Thyroid gland (tissue), 4 donors: ENCODE data around the gene SGCA. TPM values are rescaled to one million over a fixed set of nuclear protein-coding genes. Genes with fewer than 3 reads are reported as not detected.

Experiments
- DNase-seq, 2 donors: peaks; one replicate each; pipeline ENCODE4 v3.0.0-alpha.2; 2019
- H3K27ac ChIP-seq, 3 donors: fragments of 200-600 bp; sonication (generic); 1 replicate in 2 of 3; 2 replicates in 1 of 3; pipeline ENCODE4 v1.5.1; 2016 to 2019; ENCODE audit warnings: mild to moderate bottlenecking in 1 of 3, moderate library complexity in 1 of 3
- H3K27me3 ChIP-seq: fragments of 200-600 bp; sonication (generic); one replicate; pipeline ENCODE4 v1.5.1; 2019
- H3K36me3 ChIP-seq, 2 donors: fragments of 200-600 bp; sonication (generic); one replicate each; pipeline ENCODE4 v1.5.1; 2016 to 2019
- H3K4me1 ChIP-seq, 2 donors: fragments of 200-600 bp; sonication (generic); one replicate each; pipeline ENCODE4 v1.5.1; 2017 to 2019
- H3K4me3 ChIP-seq, 3 donors: fragments of 200-600 bp; sonication (generic); replicated peaks in 1 of 3; 1 replicate in 2 of 3; 2 replicates in 1 of 3; pipeline ENCODE4 v1.5.1; 2016; ENCODE audit warnings: mild to moderate bottlenecking in 1 of 3
- H3K9me3 ChIP-seq: fragments of 200-600 bp; sonication (generic); one replicate; pipeline ENCODE4 v1.5.1; 2017
- POLR2A ChIP-seq, 2 donors: fragments of 450-650 bp; IDR thresholded peaks; one replicate each; pipeline ENCODE4 v1.6.1; 2017; ENCODE audit warnings: antibody characterized with exemption in 2 of 2, mild to moderate bottlenecking in 2 of 2, moderate library complexity in 1 of 2
- WGBS, 2 donors: methylation state at CpG; one replicate each; pipeline ENCODE4 v1.1.5; 2017; 5-methylcytosine and 5-hydroxymethylcytosine counted together
- intact Hi-C: fragments of 100-400 bp; cut with DNase I; formaldehyde crosslinking; loops from one replicate; pipeline ENCODE4 v1.15.1; 2023
- total RNA-seq, 4 donors: library from RNA; depleted of rRNA; stranded (reverse); fragments of >200 nt; gene quantifications; one replicate each; pipeline ENCODE4 v1.2.3, GENCODE V29; 2016
- TF ChIP-seq, protein P1 (sequence below), 6 experiments: fragments of 200-600 bp in 3 of 6; fragments of 450-650 bp in 3 of 6; sonication (generic) in 3 of 6; IDR thresholded peaks; one replicate each; pipeline ENCODE4 v1.5.1; 2016 to 2019; ENCODE audit warnings: antibody characterized with exemption in 6 of 6, mild to moderate bottlenecking in 2 of 6, inconsistent platforms in 1 of 6, moderate library complexity in 1 of 6

SGCA gene
- total RNA-seq, 4 donors from 2014 or later: 2.0 TPM; not detected in 3

- TF ChIP-seq, protein P1, sequence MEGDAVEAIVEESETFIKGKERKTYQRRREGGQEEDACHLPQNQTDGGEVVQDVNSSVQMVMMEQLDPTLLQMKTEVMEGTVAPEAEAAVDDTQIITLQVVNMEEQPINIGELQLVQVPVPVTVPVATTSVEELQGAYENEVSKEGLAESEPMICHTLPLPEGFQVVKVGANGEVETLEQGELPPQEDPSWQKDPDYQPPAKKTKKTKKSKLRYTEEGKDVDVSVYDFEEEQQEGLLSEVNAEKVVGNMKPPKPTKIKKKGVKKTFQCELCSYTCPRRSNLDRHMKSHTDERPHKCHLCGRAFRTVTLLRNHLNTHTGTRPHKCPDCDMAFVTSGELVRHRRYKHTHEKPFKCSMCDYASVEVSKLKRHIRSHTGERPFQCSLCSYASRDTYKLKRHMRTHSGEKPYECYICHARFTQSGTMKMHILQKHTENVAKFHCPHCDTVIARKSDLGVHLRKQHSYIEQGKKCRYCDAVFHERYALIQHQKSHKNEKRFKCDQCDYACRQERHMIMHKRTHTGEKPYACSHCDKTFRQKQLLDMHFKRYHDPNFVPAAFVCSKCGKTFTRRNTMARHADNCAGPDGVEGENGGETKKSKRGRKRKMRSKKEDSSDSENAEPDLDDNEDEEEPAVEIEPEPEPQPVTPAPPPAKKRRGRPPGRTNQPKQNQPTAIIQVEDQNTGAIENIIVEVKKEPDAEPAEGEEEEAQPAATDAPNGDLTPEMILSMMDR (IDR thresholded peaks at IDR 0.05): no peak
- TF ChIP-seq POLR2A (IDR thresholded peaks at IDR 0.05): no peak
- Histone ChIP-seq H3K4me1 (peaks cover 24 to 33% of the 10 kb centered on the region in 2 donors), H3K4me3 (no peak overlapping the region), H3K27ac (no peak overlapping the region), H3K27me3 (no peaks in the 10 kb centered on the region), H3K9me3 (no peaks in the 10 kb centered on the region), H3K36me3 (peaks cover 42 to 48% of the 10 kb centered on the region in 2 donors)
- no peak for DNase-seq
- intact Hi-C loops: no loop called here
- 91 to 95% methylated on average over 17 of the region's 20 CpGs for WGBS, 2 donors
Observed at GRCh38 chr17:50143461-50144176, 22.2 kb upstream of the SGCA start.

- Histone ChIP-seq H3K27ac (no peak overlapping the region), H3K36me3 (peaks cover 35 to 41% of the 10 kb centered on the region in 2 donors), H3K9me3 (no peaks in the 10 kb centered on the region), H3K4me3 (no peak overlapping the region), H3K27me3 (no peaks in the 10 kb centered on the region), H3K4me1 (peaks cover 32 to 33% of the 10 kb centered on the region in 2 donors)
- DNase-seq: no peak
- intact Hi-C loops: no loop called here
- TF ChIP-seq, protein P1 (IDR thresholded peaks at IDR 0.05): no peak
- TF ChIP-seq POLR2A (IDR thresholded peaks at IDR 0.05): no peak
- 81 to 82% methylated on average over 6 of the region's 6 CpGs for WGBS, 2 donors
Observed at GRCh38 chr17:50144355-50144754, 21.4 kb upstream of the SGCA start.

DNA sequence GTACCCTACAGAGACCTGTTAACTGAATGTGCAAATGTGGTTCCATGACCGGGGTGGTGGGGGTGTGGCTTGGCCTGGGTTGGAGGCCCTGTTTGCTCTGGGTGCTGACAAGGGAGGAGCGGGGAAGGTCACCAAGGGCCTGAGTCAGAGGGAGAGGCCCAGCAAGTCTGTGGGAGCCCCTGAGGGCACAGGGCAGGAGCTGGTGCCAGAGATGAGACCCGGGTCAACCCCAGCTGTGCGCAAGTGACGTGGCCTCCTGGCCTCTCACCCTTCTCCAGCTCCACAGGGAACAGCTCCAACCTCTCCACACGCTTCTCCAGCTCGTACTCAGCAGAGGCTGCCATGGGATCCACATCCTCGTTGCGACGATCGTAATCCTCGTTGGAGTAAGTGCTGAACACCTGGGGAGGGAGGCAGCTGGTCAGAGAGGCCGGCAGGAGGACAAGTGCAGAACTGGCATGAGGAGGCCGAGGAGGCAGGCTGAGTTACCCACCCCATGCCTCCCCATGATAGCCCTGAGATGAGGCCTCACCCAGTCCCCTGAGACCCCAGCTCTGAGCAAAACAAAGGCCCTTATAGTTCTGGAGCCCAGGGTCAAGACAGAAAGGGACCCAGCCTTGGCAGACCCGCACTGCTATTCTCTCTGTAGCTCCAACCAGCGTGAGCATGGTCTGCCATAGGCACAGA is 20.8 kb upstream of the SGCA start:
- no peak overlapping the region for H3K27ac ChIP-seq
- peaks cover 32 to 33% of the 10 kb centered on the region in 2 donors for H3K4me1 ChIP-seq
- intact Hi-C loops: loop anchor here (5.0 kb wide), 1 partner anchor 33 kb away; no protein-coding TSS in a partner anchor
- no peak for DNase-seq
- no peaks in the 10 kb centered on the region for H3K9me3 ChIP-seq
- no peak for TF ChIP-seq POLR2A (IDR thresholded peaks at IDR 0.05)
- TF ChIP-seq, protein P1 (IDR thresholded peaks at IDR 0.05): no peak
- H3K27me3 ChIP-seq: no peaks in the 10 kb centered on the region
- H3K4me3 ChIP-seq: no peak overlapping the region
- peaks cover 30 to 37% of the 10 kb centered on the region in 2 donors for H3K36me3 ChIP-seq
- 72 to 87% methylated on average over 11 to 13 of the region's 16 CpGs for WGBS, 2 donors

DNA sequence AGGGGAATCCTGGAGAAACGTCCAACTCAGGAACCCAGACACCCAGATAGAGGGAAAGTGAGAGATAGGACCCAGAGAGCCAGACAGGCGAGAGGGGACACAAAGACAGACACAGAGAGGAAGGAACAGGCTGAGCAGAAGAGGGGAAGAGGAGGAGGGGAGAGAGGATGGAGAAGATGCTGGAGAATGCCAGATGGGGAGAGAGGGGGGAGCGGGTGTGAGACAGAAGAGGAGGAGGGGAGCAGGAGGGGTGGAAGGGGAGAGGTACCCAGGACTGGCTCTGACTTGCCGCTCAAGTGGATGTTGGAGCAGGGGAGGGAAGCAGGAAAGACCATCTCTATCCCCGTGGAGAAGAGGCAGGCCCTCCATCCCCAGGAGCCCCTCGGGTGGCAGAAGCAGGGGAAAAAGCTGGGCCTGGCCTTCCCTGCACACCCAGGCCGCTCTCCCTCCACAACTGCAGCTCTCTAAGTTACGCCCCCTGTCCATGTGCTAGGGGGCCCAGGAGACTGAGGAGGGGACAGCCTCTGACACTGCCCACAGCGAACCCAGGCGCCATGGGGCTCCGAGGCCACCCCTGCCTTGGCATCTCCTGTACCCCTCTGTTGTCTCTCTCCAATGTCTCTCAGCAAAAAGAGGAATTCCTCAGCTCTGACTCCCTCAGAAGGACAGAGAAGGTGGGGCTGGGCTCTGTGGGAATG is 20.1 kb upstream of the SGCA start:
- no peak overlapping the region for H3K4me3 ChIP-seq

More for the DNA sequence above, 20.1 kb upstream of the SGCA start:
- H3K36me3 ChIP-seq: peaks cover 28 to 30% of the 10 kb centered on the region in 2 donors
- TF ChIP-seq, protein P1 (IDR thresholded peaks at IDR 0.05): no peak
- TF ChIP-seq POLR2A (IDR thresholded peaks at IDR 0.05): no peak
- peaks cover 29 to 32% of the 10 kb centered on the region in 2 donors for H3K4me1 ChIP-seq
- H3K9me3 ChIP-seq: no peaks in the 10 kb centered on the region
- no peak overlapping the region for H3K27ac ChIP-seq
- WGBS, 2 donors: 68 to 80% methylated on average over 11 of the region's 11 CpGs
- no peak for DNase-seq
- H3K27me3 ChIP-seq: no peaks in the 10 kb centered on the region
- intact Hi-C loops: loop anchor here (5.0 kb wide), 1 partner anchor 33 kb away; no protein-coding TSS in a partner anchor
